ENCODE measurements around the gene APOL3.
"Not testable (repeated sequence)": the region's sequence is repeated elsewhere in the genome, so short reads cannot be mapped to it uniquely, and the experiment has no call there.

The APOL3 gene

DNA sequence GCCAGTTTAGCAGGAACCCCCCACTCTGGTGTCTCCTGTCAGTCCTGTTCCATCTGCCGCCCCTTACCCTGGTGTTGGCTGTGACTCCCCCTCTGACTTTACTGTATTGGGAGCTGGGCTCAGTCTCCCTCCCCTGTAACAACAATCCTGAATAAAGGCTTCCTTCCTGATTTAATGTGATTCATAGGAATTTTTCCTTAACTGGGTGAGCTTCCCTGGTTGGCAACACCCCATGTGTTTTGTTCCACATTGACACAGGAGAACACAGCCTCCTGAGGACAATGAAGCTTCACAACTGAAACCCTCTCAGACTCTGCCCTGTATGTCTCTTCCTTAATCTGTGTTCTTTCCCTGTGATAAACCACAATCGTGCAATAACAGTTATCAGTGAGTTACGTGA lies 32.6 kb upstream of the APOL3 start:
- no peak for DNase-seq (ENCODE audit: low read depth)

DNA sequence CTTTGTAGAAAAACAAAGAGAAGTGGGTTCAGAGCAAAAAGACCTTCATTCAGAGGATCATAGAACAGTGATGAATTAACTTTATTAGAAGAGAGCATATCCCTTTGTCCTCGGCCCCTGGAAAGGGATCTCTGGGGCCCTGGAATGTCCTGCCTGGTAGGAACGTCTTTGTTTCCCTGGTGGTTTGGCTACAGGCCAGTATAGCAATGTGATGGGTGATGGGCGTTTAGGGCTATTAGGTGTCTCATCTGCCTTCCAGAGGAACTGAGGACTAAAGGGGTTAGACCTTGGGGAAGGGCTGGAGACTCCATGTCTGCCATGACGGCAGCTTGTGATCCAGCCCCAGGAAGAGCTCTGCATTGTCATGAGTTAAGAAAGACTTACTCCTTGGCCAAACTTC lies 32.0 kb upstream of the APOL3 start:
- DNase-seq (ENCODE audit: low read depth): no peak

DNA sequence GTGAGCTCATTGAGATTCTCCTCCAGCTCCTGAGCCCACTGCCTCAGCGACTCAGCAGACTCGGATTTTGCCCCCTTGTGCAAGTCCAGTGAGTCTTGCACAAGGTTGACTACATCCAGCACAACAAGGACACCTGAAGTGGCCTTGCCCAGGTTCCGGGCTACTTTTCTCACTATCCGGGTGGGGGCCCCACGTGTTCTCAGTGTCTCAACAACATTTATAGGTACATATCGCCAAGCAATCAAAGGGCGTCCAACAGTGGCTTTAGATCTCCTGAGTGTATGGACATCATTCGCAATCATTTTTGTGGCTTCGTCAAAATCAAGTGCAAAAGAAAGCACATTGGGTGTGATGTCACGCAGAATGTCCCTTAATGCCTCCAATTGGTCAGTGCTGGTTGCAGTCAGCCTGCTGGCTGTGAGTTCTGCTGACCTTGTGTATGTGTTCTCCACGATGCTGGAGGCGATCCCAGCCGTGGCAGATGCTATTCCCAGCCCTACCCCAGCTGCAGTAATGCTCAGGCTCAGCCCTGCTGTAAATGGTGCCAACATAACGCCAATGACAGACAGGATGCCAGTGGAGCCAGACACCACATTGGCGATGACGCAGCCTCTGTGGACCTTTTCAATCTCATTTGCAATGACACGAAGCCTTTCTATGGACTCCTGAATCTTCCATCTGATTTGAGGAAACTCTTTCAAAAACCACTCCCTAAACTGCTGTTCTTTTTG lies 30.7 kb upstream of the APOL3 start:
- no peak for DNase-seq (ENCODE audit: low read depth)

DNA sequence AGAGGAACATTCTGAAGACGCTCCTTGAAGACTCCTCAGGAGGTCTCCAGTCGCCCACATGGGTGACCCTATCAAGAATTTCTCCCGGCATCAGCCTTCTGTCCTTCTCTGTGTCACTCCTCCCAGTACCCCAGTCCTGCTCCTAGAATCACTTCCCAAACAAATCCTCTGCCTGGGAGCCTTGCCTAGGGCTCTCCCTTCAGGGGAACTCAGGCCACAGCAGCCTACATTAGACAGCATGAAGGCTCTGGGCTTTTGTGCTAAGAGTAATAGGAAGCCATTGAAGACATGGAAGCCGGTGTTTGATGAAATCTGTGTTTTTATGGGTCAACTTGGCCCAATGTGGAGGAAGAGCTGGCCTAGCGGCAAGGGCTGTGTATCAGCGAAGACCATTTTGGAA lies 27.3 kb upstream of the APOL3 start:
- DNase-seq (ENCODE audit: low read depth): not testable (repeated sequence)

DNA sequence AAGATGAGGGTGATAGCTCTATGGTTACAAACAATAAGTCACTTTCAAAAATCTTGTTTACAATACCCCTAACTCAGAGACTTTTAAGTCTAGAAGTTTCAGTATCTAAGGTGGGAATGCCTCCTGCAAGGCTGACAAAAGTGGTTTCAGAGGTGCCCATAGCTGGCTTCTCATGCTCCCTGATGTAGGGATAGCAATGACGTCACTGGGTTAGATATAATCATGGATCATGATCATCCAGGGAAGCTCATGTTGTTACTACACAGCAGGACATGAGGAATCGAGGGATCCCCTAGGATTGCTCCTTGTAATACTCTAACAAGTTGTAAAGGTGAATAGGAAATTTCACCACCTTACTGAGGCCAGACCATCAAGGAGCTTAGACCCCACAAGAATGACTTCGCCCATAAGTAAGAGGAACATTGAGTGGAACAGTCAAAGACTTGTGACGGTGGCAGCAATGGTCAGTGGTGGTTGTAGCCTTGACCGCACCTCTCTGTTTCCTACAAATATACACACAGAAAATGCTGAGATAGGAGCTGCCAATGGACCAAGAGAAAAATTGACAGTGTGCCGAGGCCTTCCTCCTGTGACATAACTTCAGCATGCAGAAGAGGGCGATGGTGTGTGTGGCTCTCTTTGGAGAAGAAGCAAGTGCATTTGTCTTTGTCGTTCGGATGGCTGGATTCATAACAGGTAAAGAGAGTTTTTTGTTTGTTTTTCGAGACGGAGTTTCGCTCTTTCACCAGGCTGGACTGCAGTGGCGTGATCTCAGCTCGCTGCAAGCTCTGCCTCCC lies 25.5 kb upstream of the APOL3 start:
- no peak for DNase-seq (ENCODE audit: low read depth)

DNA sequence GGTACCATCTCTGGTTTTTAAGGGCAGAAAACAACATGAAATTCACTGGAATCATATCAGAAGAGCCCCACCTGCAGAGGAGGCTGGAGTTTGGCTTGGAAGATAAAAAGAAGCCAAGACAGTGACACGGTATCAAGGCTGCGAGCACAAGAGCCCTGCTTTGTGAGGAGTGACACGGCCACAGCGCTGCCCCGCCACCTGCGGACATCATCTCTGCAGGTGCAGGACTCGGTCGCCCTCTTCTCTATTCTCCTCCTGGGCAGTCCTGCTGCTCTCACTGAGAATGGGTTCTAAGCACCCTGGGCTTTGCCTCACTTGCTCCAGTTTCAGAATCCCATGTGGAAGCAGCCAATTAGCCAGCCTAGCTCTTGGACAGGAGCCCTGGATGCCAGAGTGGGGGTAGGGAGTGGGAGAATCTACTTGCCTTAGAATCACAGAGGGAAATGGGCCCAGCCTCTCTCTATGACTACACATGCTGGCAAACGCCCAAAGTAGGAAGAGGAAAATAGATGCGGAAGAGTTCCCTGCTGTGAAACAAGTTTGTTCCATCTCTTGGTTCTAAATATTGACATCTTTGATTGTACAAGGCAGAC lies 24.0 kb upstream of the APOL3 start:
- DNase-seq (ENCODE audit: low read depth): no peak

DNA sequence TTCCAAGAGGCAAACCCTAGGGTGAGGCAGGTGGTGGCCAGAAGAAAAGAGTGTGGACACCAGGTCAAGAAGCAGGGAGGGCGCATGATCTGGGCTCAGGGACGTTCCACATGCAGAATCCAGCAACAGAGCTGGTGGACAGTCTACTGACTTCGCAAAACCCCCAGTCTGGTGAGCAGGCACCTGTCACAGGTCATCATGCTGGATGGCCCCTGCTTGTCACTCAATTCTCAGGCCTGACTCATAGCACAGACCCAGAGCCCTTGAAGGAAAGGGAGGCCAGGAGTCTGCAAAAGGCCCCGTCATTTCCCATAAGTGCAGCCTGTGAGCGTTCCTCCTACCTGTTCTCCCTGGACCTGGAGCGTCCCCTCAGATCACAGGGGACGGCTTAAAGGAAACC lies 22.9 kb upstream of the APOL3 start:
- DNase-seq (ENCODE audit: low read depth): no peak

DNA sequence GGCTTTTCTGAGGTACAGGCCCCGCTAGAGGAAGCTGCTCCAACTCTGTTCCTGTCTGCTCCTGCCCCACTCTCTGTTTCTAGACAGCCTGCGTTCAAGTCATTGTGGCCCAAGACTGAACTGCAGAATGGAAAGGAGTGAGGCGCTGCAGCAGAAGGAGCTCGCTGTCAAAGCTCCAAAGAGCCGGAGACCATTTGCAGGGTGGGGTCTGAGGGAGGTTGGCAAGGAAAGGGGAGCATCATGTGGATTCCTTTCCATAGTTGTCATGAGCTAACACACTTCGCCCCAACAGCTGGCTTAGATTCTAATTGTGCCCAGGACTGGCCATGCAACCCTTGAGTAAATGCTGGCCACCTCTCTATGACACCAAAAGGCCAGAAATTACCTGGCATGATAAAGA lies 22.3 kb upstream of the APOL3 start:
- no peak for DNase-seq (ENCODE audit: low read depth)

DNA sequence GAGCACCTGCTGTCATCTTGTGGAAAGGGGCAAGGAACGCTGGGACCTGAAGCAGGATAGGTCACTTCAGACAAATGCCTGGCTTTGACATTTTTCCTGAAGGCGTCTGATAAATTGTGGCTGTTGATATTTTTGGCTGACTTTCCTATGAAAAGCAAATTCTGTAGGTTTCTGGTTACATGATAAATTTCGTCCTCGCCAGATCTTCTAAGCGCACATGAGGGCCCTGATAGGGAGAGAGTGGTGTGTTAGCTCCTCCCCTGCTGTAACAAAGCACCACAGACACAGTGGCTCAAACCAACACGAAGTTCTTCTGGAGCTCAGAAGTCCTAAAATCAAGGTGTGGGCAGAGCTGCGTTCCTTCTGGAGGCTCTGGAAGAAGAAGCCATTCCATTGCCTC lies 21.5 kb upstream of the APOL3 start:
- DNase-seq (ENCODE audit: low read depth): no peak

DNA sequence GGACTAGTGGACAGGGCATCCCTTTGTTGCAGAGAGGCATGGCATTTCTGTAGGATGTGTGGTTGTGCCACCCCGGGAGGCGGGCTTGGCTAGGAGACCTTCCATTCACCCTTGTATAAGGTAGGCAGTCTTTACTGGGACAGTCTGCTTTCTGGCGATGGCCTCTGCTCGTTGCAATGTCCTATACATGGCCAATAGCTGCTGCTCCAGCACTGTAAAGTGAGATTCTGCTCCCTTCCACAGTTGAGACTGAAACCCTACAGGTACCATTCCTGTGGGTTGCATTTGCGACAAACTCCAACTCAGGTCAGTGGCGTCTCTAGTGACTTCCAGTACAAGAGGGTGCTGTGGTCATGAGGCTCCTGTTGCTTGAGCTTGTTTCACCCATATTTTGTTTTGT lies 20.4 kb upstream of the APOL3 start:
- no peak for DNase-seq (ENCODE audit: low read depth)

DNA sequence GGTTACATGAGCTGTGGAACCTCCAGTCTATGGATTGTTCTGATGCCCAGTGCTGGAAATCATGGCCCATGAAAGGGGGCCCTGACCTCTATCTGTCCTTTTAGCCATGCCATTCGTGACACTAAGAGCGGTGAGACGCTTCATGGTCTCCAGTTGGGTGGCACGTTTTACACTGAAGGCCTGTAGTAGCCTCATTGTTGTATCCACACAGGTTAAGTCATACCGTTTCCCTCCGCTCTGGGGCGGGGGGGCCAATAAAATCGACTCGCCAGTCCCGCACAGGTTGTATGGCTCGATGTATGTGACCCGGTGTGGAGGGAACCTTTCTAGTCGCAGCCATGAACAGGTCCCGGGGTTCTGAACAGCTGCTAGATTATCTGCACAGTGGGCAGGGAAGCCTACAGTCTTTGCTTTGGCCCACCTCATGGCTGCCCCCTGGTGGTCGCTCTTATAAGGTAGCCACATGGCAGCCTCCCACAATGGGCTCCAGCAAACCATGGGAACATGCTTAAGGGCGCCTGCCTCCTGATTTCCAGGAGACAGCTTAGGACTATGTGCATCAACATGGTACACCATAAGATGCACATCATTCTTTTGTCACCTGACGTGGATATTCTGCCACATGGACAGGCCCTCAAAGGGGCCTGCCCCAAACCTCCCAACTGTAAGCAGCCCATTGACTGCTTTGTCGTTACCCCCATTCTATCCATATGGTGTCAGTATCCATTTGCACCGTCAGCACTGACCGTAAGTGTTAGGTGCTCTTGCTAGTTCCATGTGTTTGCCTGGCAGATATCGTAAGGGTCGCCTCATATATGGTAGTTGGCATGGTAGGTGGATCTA lies 19.7 kb upstream of the APOL3 start:
- peak; percentile 11 for DNase-seq (ENCODE audit: low read depth)

DNA sequence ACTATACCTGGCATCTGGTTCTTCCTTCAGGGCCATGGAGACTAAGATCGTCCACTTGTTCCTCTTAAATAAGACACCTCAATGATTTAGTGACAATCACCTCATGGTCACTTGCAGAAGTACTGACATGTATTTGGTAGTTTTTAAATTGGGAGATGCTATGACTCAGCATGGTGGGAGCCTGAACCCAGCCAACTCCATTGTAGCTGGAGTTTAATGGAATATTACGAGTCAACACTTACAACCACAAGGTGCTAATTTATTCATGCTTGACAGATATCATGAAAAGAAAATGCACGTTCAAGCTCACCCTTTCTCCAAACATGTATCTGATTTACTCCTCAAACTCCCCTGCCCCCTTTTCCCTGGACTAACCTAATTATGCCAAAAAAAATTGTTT lies 16.6 kb upstream of the APOL3 start:
- DNase-seq (ENCODE audit: low read depth): no peak

DNA sequence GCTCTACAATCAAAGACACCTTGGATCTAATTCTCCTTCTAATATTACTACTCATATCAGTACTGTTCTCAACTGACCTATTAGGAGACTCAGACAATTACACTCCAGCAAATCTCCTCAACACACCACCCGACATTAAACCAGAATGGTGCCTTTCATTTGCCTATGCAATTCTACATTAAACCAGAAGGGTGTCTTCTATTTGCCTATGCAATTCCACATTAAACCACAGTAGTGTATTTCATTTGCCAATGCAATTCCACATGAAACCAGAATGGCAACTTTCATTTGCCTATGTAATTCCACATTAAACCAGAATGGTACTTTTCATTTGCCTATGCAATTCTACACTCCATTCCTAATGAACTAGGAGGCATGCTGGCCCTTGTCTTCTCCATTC lies 15.3 kb upstream of the APOL3 start:
- no peak for DNase-seq (ENCODE audit: low read depth)

DNA sequence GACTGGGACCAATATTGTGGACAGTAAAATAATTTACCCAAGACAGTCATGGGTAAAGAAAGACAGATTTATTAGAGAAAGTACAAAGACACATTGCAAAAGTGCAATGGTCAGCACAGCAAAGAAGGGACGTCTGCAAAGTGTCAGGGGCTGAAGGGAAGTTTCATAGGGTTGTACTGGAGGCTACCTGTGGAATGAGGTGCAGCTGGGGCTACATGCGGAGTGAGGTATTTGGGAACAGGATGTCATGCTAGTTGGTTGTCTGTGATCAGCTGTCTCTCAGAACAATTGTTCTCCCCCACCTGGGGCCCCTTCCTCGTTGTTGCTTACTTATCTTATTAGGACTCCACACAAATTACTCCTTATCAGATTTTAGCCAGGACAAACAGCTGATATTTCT lies 11.4 kb upstream of the APOL3 start:
- DNase-seq (ENCODE audit: low read depth): no peak

DNA sequence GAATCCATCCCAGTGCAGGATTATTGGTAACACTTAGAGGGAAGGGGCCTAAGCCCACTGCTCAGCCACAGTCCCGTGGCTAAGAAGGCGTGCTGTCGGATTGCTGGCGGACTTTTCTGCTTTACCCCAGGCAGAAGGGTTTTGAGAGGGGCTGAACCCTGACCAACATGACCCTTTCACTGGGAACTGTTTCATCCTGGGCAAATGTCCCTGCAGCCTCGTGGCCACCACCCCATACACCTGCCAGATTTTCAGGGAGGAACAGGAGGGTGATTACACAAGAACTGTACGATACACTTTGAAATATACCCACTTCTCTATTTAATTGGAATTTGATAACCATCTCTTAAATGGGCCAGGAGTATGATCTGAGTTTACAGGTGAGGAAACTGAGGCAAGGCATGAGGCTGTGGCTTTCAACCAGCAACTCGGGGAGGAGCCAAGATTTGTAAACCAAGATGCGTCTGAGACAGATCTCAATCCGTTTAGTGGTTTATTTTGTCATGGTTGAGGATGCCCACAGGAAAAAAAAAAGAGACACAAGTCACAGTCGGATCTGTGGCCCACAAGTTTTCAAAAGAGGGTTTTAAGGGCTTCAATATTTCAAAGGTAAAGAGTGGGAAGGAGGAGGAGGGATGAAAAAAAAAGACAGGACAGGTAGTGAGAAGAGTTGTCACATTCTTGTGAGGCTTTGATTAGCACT lies 6.1 kb upstream of the APOL3 start:
- DNase-seq (ENCODE audit: low read depth): no peak

DNA sequence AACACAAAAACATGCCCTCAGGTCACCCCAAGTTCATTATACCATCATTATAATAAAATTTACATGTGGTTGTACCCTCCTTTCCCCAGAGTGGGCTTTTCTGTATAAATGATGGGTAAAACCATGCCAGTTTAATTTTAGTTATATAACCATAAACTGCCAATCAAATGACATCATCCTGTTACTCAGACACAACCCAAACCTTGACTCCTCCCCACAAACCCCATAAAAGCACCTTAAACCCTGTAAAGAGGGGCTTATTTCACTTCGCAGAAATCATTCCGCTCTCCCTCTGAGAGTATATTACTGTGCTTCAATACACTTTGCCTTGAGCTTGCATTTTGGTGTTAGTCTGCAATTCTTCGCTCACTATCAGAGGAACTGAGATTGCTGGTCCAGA lies 5.5 kb upstream of the APOL3 start:
- no peak for DNase-seq (ENCODE audit: low read depth)

DNA sequence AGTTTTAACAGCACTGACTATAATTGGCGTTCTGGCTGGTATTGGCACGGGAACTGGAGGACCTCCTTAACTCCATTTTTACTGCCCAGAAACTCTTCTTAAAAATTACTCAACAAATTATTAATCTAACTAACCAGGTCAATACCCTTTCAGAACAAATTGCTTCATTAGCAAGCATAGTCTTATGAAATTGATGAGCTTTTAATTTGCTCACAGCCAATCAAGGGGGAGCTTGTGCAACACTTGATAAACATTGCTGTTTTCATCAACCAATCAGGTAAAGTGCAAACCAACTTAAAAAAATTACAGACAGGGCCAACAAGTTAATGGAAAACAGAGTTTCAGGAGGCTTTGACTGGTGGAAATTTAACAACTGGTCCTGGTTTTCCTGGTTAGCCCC lies 4.6 kb upstream of the APOL3 start:
- DNase-seq (ENCODE audit: low read depth): no peak

DNA sequence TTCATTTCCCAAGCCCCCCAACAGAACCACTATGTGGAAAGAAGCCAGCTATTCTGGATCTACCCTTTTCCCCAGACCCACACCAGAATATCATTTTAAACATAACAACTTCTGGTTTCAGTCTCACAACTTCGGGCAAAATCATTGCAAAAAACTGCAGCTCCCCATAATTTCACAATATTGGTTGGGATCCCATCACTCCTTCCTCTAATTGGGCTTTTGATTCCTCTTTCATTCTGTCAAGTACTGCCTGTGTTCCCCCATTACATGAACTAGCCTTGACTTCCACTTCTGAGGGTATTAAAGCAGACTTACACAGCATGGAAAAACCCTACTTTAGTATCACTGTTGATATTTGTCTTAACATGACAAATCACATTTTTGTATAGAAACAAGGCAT lies 4.1 kb upstream of the APOL3 start:
- DNase-seq (ENCODE audit: low read depth): no peak

DNA sequence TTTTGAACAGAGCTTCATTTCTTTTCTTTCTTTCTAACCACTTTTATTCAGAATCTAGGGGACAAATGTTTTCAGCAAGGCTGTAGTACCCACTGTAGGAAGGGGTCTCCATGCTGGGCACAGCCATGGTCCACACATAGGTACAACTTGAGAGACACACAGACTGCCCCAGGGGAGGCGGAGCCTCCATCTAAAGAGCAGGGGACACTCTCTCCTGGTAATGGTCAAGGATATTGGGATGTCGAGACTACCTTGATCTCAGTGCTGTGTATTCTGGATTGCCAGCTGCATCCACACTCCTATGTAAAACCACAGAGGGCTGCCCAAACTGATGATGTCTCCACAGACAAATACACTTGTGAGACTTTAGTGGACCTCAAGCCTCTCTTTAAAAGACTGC lies 2.9 kb upstream of the APOL3 start:
- no peak for DNase-seq (ENCODE audit: low read depth)

DNA sequence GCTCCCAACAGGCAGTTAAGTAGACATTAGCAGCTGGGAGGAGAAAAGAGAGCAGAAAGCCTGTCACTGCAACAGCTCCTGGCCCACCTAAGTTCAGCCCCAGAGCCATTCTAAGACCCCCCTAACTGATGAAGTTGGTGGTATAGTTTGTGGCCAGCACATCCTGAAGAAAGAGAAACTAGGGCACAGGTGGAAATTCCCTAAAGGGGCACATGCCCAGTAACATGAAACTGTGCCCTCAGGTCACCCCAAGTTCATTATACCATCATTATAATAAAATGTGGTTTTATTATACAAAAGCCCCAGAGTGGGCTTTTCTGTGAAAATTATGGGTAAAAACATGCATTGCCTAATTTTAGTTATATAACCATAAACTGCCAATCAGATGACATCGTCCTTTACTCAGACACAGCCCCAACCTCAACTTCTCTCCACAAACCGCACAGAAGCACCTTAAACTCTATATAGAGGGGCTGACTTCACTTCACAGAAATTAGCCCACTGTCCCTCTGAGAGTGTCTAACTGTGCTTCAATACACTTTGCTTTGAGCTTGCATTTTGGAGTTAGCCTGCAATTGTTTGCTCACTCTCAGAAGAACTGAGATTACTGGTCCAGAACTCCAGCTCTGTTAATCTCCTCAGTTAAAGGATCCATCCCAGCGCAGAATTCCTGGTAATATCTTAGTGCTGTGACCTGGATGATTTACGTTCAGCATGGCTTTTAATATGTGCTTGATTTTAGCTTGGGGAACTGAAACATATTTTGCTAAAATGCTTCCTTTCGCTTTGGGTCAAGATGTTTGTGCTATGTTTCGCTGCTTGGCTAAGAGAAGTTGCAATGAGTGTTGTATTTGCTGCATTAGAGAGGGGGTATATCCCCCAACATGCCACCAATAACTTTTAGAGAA lies 1.8 kb upstream of the APOL3 start:
- DNase-seq (ENCODE audit: low read depth): no peak

DNA sequence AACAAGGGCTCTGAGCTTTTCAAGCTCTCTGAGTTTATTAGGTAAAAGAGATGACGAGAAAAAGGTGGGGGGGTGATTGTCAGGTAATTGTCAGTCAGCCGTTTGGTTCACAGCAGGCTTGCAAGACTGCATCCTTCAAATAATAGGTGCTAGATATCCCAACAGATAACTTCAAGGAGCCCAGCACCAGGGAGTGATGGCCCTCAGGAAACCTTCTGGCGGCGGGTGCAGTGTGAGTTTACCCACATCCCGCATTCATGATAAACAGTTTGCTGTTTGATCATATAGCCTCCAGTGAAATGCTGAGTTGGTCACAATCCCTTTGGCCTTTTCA lies 1.2 kb upstream of the APOL3 start:
- DNase-seq (ENCODE audit: low read depth): not testable (repeated sequence)

Data from non-pigmented ciliary epithelial cell (primary cell).